GM18870 (cell line): ENCODE results near the gene ANKRA2.

Experiments
- ATAC-seq: cut with Tn5 transposase; IDR thresholded peaks from one replicate; pipeline ENCODE4 v1.9.1; 2021; ENCODE audit warnings: moderate library complexity; ENCODE audit not compliant: unreplicated experiment

ANKRA2 gene

GRCh38 chr5:73507062-73507461, 58.4 kb downstream of the ANKRA2 start:
- ATAC-seq, result no peak

- ATAC-seq, result no peak
Observed at GRCh38 chr5:73506459-73506955, 58.9 kb downstream of the ANKRA2 start.
